Esophagus (tissue), 2 donors: Measurements from ENCODE around the gene SENP8. TPM values are rescaled to one million over a fixed set of nuclear protein-coding genes. Genes with fewer than 3 reads are reported as not detected.

Experiments
- H3K27ac ChIP-seq, 2 donors: one replicate each; pipeline ENCODE4 v1.5.1; 2013; ENCODE audit warnings: low read depth in 2 of 2, mild to moderate bottlenecking in 2 of 2, inconsistent platforms in 1 of 2, low read length in 1 of 2, moderate library complexity in 1 of 2
- H3K27me3 ChIP-seq, 2 donors: one replicate each; pipeline ENCODE4 v1.6.1; 2013; ENCODE audit warnings: low read length in 2 of 2, control low read depth in 1 of 2, mild to moderate bottlenecking in 1 of 2; ENCODE audit not compliant: insufficient read depth in 2 of 2, control insufficient read depth in 1 of 2
- H3K36me3 ChIP-seq, 2 donors: one replicate each; pipeline ENCODE4 v1.6.1; 2013; ENCODE audit warnings: low read length in 1 of 2; ENCODE audit not compliant: control insufficient read depth in 2 of 2, insufficient read depth in 2 of 2
- H3K4me1 ChIP-seq, 2 donors: one replicate each; pipeline ENCODE4 v1.6.1; 2013; ENCODE audit warnings: low read length in 1 of 2; ENCODE audit not compliant: control insufficient read depth in 2 of 2, insufficient read depth in 2 of 2
- H3K4me3 ChIP-seq, 2 donors: one replicate each; pipeline ENCODE4 v1.5.1; 2013; ENCODE audit warnings: low read length in 2 of 2, mild to moderate bottlenecking in 2 of 2, low read depth in 1 of 2, moderate library complexity in 1 of 2
- H3K9me3 ChIP-seq, 2 donors: one replicate each; pipeline ENCODE4 v1.6.1; 2013; ENCODE audit warnings: mild to moderate bottlenecking in 2 of 2, low read depth in 1 of 2, low read length in 1 of 2, moderate library complexity in 1 of 2; ENCODE audit not compliant: control insufficient read depth in 2 of 2, insufficient read depth in 1 of 2
- WGBS, 2 donors: extraction: QIAGEN DNeasy Blood & Tissue Kit; methylation state at CpG; one replicate each; pipeline ENCODE4 v1.1.7; 2013; 5-methylcytosine and 5-hydroxymethylcytosine counted together
- polyA plus RNA-seq, 2 donors: library from polyadenylated mRNA; stranded (reverse); fragments of 200-250 nt; gene quantifications; one replicate each; pipeline ENCODE4 v1.2.3, GENCODE V29; 2013
- donor health status: healthy with polysubstance abuse.
- donor health status: Bipolar disorder and iron deficiency.

Gene SENP8
- polyA plus RNA-seq, 2 donors, result 0.86 to 1.3 TPM

- H3K36me3 ChIP-seq, result no peaks in the 10 kb centered on the region
- H3K4me3 ChIP-seq, result no peak overlapping the region
- no peaks in the 10 kb centered on the region for H3K27me3 ChIP-seq
- no peak overlapping the region for H3K27ac ChIP-seq
- 87 to 93% methylated on average over 5 of the region's 5 CpGs for WGBS, 2 donors
- H3K9me3 ChIP-seq, result no peaks in the 10 kb centered on the region
- H3K4me1 ChIP-seq, result no peaks in the 10 kb centered on the region
These were observed 44.4 kb downstream of the SENP8 start for GRCh38 chr15:72162569-72162968.

GRCh38 chr15:72163719-72164118 lies 45.5 kb downstream of the SENP8 start:
- Histone ChIP-seq H3K27ac (no peak overlapping the region), H3K4me1 (peaks cover 0 to 3% of the 10 kb centered on the region in 2 donors), H3K9me3 (no peaks in the 10 kb centered on the region), H3K4me3 (no peak overlapping the region), H3K36me3 (no peaks in the 10 kb centered on the region), H3K27me3 (no peaks in the 10 kb centered on the region)
- 61 to 75% methylated on average over 4 of the region's 4 CpGs for WGBS, 2 donors

GRCh38 chr15:72166716-72167417 lies 48.7 kb downstream of the SENP8 start:
- Histone ChIP-seq H3K4me3 (no peak overlapping the region), H3K36me3 (no peaks in the 10 kb centered on the region), H3K27me3 (no peaks in the 10 kb centered on the region), H3K4me1 (peaks cover 0 to 3% of the 10 kb centered on the region in 2 donors), H3K27ac (no peak overlapping the region), H3K9me3 (no peaks in the 10 kb centered on the region)
- 92 to 94% methylated on average over 5 of the region's 5 CpGs for WGBS, 2 donors

GRCh38 chr15:72167445-72167844 lies 49.2 kb downstream of the SENP8 start:
- no peak overlapping the region for H3K27ac ChIP-seq

GRCh38 chr15:72168131-72168807 lies 50.1 kb downstream of the SENP8 start:
- Histone ChIP-seq H3K27ac (no peak overlapping the region), H3K4me1 (peaks cover 0 to 3% of the 10 kb centered on the region in 2 donors), H3K27me3 (no peaks in the 10 kb centered on the region), H3K9me3 (no peaks in the 10 kb centered on the region), H3K4me3 (no peak overlapping the region), H3K36me3 (no peaks in the 10 kb centered on the region)
- WGBS, 2 donors, result 58% methylated on average over 7 of the region's 7 CpGs

More at GRCh38 chr15:72167445-72167844, 49.2 kb downstream of the SENP8 start:
- H3K36me3 ChIP-seq, result no peaks in the 10 kb centered on the region
- no peaks in the 10 kb centered on the region for H3K9me3 ChIP-seq
- H3K4me1 ChIP-seq, result peaks cover 0 to 3% of the 10 kb centered on the region in 2 donors
- no peak overlapping the region for H3K4me3 ChIP-seq
- H3K27me3 ChIP-seq, result no peaks in the 10 kb centered on the region
- WGBS, 2 donors, result 73 to 87% methylated on average over 6 of the region's 6 CpGs

- H3K9me3 ChIP-seq, result no peaks in the 10 kb centered on the region
- no peak overlapping the region for H3K4me3 ChIP-seq
- H3K27me3 ChIP-seq, result no peaks in the 10 kb centered on the region
- WGBS, 2 donors, result 70 to 71% methylated on average over 4 of the region's 4 CpGs
- no peaks in the 10 kb centered on the region for H3K36me3 ChIP-seq
- H3K4me1 ChIP-seq, result peaks cover 0 to 3% of the 10 kb centered on the region in 2 donors
- no peak overlapping the region for H3K27ac ChIP-seq
These were observed 50.6 kb downstream of the SENP8 start for GRCh38 chr15:72168808-72169190.

GRCh38 chr15:72169236-72169920 lies 51.2 kb downstream of the SENP8 start:
- Histone ChIP-seq H3K4me3 (no peak overlapping the region), H3K27ac (no peak overlapping the region), H3K9me3 (no peaks in the 10 kb centered on the region), H3K27me3 (no peaks in the 10 kb centered on the region), H3K36me3 (no peaks in the 10 kb centered on the region), H3K4me1 (peaks cover 0 to 3% of the 10 kb centered on the region in 2 donors)
- WGBS, 2 donors, result 76 to 77% methylated on average over 10 of the region's 10 CpGs

- Histone ChIP-seq H3K4me3 (no peak overlapping the region), H3K36me3 (no peaks in the 10 kb centered on the region), H3K9me3 (no peaks in the 10 kb centered on the region), H3K27ac (no peak overlapping the region), H3K4me1 (peaks cover 0 to 3% of the 10 kb centered on the region in 2 donors), H3K27me3 (no peaks in the 10 kb centered on the region)
- WGBS, 2 donors, result 82 to 92% methylated on average over 16 of the region's 16 CpGs
These were observed 51.9 kb downstream of the SENP8 start for GRCh38 chr15:72169921-72170611.

- Histone ChIP-seq H3K27ac (no peak overlapping the region), H3K4me1 (peaks cover 0 to 3% of the 10 kb centered on the region in 2 donors), H3K9me3 (no peaks in the 10 kb centered on the region), H3K27me3 (no peaks in the 10 kb centered on the region), H3K4me3 (no peak overlapping the region), H3K36me3 (no peaks in the 10 kb centered on the region)
- 88 to 93% methylated on average over 7 of the region's 7 CpGs for WGBS, 2 donors
These were observed 52.5 kb downstream of the SENP8 start for GRCh38 chr15:72170691-72171090.
